PFSK-1 (cell line): ENCODE measurements around the gene IMPDH1.
A peak's percentile ranks its signal among the peaks of the same experiment; 100 is the strongest.

Experiments
- FOXP2 ChIP-seq: optimal IDR thresholded peaks from 2 replicates; pipeline ENCODE3; 2011; ENCODE audit warnings: borderline replicate concordance, control low read depth, inconsistent platforms; ENCODE audit not compliant: insufficient read depth; ENCODE audit errors: extremely low read length, extremely low read depth
- POLR2AphosphoS5 ChIP-seq: IDR thresholded peaks from 2 replicates; pipeline ENCODE4 v1.6.1; 2012; ENCODE audit warnings: low read depth, mild to moderate bottlenecking, control low read depth, low read length, moderate library complexity
- SIN3A ChIP-seq: IDR thresholded peaks from 2 replicates; pipeline ENCODE4 v1.6.1; 2012; ENCODE audit warnings: mild to moderate bottlenecking, low read length, moderate library complexity, borderline replicate concordance; ENCODE audit not compliant: insufficient read depth
- TAF1 ChIP-seq: IDR thresholded peaks from 2 replicates; pipeline ENCODE4 v1.6.1; 2012; ENCODE audit warnings: low read length, control low read depth, borderline replicate concordance; ENCODE audit not compliant: insufficient read depth
- TF ChIP-seq, protein P1 (sequence below), 2 experiments: IDR thresholded peaks; 2 replicates each; pipeline versions ENCODE4 v1.6.1 to v1.8.0; 2011 to 2012; ENCODE audit warnings: low read depth in 2 of 2, low read length in 2 of 2, control low read depth in 1 of 2, inconsistent platforms in 1 of 2, mild to moderate bottlenecking in 1 of 2, moderate library complexity in 1 of 2; ENCODE audit not compliant: insufficient read depth in 1 of 2

DNA sequence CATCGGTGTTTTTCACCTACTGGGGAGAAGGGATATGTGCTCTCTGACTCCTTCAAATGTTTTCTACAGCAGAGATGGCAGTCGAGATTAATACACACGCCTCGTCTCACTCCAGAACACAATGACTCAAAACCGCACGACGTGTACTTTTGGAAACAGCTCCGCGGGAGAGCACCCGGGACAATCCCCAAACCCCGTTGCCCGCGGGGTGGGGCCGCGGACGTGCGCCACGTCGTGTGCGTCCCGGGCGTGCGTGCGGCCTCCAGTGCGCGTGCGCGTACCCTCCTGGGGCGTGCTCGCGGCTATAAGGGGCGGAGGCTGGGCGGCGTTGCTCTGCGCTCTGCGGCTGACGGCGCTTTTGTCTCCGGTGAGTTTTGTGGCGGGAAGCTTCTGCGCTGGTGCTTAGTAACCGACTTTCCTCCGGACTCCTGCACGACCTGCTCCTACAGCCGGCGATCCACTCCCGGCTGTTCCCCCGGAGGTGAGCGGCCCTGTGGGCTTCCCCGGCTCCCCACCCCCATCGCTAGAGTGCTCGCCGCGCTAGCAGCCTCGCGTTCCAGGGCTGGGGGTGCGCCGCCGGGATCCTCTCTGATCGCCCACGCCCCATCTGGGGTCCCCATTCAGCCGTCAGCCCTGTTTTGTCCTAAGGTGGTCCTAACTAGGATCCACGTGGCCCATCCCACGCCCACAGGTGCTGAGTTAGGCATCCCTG lies 45.9 kb upstream of the IMPDH1 start, which contains the start of gene HILPDA:
- TF ChIP-seq SIN3A (no peak), POLR2AphosphoS5 (peak; percentile 95), TAF1 (peak; percentile 80; the same call in 1 of the 2 replicates), FOXP2 (peak; percentile 90)
- TF ChIP-seq, protein P1, sequence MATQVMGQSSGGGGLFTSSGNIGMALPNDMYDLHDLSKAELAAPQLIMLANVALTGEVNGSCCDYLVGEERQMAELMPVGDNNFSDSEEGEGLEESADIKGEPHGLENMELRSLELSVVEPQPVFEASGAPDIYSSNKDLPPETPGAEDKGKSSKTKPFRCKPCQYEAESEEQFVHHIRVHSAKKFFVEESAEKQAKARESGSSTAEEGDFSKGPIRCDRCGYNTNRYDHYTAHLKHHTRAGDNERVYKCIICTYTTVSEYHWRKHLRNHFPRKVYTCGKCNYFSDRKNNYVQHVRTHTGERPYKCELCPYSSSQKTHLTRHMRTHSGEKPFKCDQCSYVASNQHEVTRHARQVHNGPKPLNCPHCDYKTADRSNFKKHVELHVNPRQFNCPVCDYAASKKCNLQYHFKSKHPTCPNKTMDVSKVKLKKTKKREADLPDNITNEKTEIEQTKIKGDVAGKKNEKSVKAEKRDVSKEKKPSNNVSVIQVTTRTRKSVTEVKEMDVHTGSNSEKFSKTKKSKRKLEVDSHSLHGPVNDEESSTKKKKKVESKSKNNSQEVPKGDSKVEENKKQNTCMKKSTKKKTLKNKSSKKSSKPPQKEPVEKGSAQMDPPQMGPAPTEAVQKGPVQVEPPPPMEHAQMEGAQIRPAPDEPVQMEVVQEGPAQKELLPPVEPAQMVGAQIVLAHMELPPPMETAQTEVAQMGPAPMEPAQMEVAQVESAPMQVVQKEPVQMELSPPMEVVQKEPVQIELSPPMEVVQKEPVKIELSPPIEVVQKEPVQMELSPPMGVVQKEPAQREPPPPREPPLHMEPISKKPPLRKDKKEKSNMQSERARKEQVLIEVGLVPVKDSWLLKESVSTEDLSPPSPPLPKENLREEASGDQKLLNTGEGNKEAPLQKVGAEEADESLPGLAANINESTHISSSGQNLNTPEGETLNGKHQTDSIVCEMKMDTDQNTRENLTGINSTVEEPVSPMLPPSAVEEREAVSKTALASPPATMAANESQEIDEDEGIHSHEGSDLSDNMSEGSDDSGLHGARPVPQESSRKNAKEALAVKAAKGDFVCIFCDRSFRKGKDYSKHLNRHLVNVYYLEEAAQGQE (IDR thresholded peaks at IDR 0.05; ENCODE audit: insufficient read depth in 1 of 2, low read depth in 2 of 2, low read length in 2 of 2) = 0 out of 4 replicates have a peak, but pooled peaks of 1 of the 2 experiments have one; percentile 5
